H9 (cell line): Measurements from ENCODE around the gene NHP2. TPM values are rescaled to one million over a fixed set of nuclear protein-coding genes. Genes with fewer than 3 reads are reported as not detected.

Experiments used
- DNase-seq: peaks from one replicate; pipeline ENCODE4 v3.0.0-alpha.2; 2017
- H2AFZ ChIP-seq: one replicate; pipeline ENCODE4 v1.6.1; 2013; ENCODE audit warnings: mild to moderate bottlenecking, low read length, control low read depth, moderate library complexity
- H2AK5ac ChIP-seq: 2 replicates; pipeline ENCODE4 v1.6.1; 2013; ENCODE audit warnings: low read length, control low read depth, mixed read lengths; ENCODE audit not compliant: insufficient read length
- H2BK120ac ChIP-seq: one replicate; pipeline ENCODE4 v1.6.1; 2013; ENCODE audit warnings: low read depth, mild to moderate bottlenecking, low read length, control low read depth, inconsistent platforms; ENCODE audit not compliant: poor library complexity, severe bottlenecking
- H2BK12ac ChIP-seq: 2 replicates; pipeline ENCODE4 v1.6.1; 2013; ENCODE audit warnings: low read length, control low read depth, mixed read lengths, low read depth; ENCODE audit not compliant: insufficient read length
- H2BK15ac ChIP-seq: 2 replicates; pipeline ENCODE4 v1.6.1; 2013; ENCODE audit warnings: low read depth, low read length, control low read depth
- H2BK20ac ChIP-seq: one replicate; pipeline ENCODE4 v1.6.1; 2013; ENCODE audit warnings: low read depth, mild to moderate bottlenecking, low read length, control low read depth, inconsistent platforms; ENCODE audit not compliant: poor library complexity, severe bottlenecking
- H2BK5ac ChIP-seq: 2 replicates; pipeline ENCODE4 v1.6.1; 2013; ENCODE audit warnings: low read length, control low read depth, mixed read lengths; ENCODE audit not compliant: insufficient read length
- H3K14ac ChIP-seq: 2 replicates; pipeline ENCODE4 v1.6.1; 2013; ENCODE audit warnings: low read length, control low read depth; ENCODE audit not compliant: insufficient read depth
- H3K18ac ChIP-seq: 2 replicates; pipeline ENCODE4 v1.6.1; 2013; ENCODE audit warnings: low read depth, mild to moderate bottlenecking, mixed read lengths, low read length, control low read depth; ENCODE audit not compliant: insufficient read length
- H3K23ac ChIP-seq: 2 replicates; pipeline ENCODE4 v1.6.1; 2013; ENCODE audit warnings: low read length, control low read depth, mixed read lengths, low read depth; ENCODE audit not compliant: insufficient read length
- H3K23me2 ChIP-seq: 2 replicates; pipeline ENCODE4 v1.6.1; 2013; ENCODE audit warnings: low read depth, mild to moderate bottlenecking, mixed read lengths, low read length, control low read depth; ENCODE audit not compliant: insufficient read length, poor library complexity, severe bottlenecking
- H3K27ac ChIP-seq: 2 replicates; pipeline ENCODE4 v1.5.1; 2013; ENCODE audit warnings: low read length, control low read depth, mixed read lengths, low read depth; ENCODE audit not compliant: insufficient read length
- H3K27me3 ChIP-seq: 2 replicates; pipeline ENCODE4 v1.6.1; 2013; ENCODE audit warnings: low read length, control low read depth, inconsistent platforms; ENCODE audit not compliant: insufficient read depth
- H3K4ac ChIP-seq: 2 replicates; pipeline ENCODE4 v1.6.1; 2013; ENCODE audit warnings: low read depth, mild to moderate bottlenecking, control low read depth, inconsistent platforms, low read length, moderate library complexity
- H3K4me1 ChIP-seq: 2 replicates; pipeline ENCODE4 v1.6.1; 2013; ENCODE audit warnings: low read length, control low read depth, inconsistent platforms; ENCODE audit not compliant: insufficient read depth
- H3K4me2 ChIP-seq: 2 replicates; pipeline ENCODE4 v1.6.1; 2013; ENCODE audit warnings: low read length, control low read depth, mixed read lengths; ENCODE audit not compliant: insufficient read length, insufficient read depth
- H3K56ac ChIP-seq: 2 replicates; pipeline ENCODE4 v1.6.1; 2013; ENCODE audit warnings: low read depth, mild to moderate bottlenecking, mixed read lengths, low read length, control low read depth; ENCODE audit not compliant: insufficient read length
- H3K79me1 ChIP-seq: 2 replicates; pipeline ENCODE4 v1.6.1; 2013; ENCODE audit warnings: low read depth, mild to moderate bottlenecking, moderate library complexity, low read length, control low read depth, inconsistent platforms; ENCODE audit not compliant: insufficient read depth, poor library complexity, severe bottlenecking
- H3K79me2 ChIP-seq: 2 replicates; pipeline ENCODE4 v1.6.1; 2013; ENCODE audit warnings: low read length, control low read depth, inconsistent platforms; ENCODE audit not compliant: insufficient read depth
- H3K9ac ChIP-seq: 2 replicates; pipeline ENCODE4 v1.6.1; 2013; ENCODE audit warnings: low read length, control low read depth, mixed read lengths; ENCODE audit not compliant: insufficient read length; ENCODE audit errors: extremely low read depth
- H3K9me3 ChIP-seq: one replicate; pipeline ENCODE4 v1.6.1; 2013; ENCODE audit warnings: low read depth, low read length, inconsistent platforms; ENCODE audit not compliant: control insufficient read depth
- H3T11ph ChIP-seq: one replicate; pipeline ENCODE4 v1.6.1; 2013; ENCODE audit warnings: mild to moderate bottlenecking, low read length, control low read depth, inconsistent platforms
- H4K20me1 ChIP-seq: one replicate; pipeline ENCODE4 v1.6.1; 2013; ENCODE audit not compliant: control insufficient read depth, insufficient read length, insufficient read depth
- H4K5ac ChIP-seq: 2 replicates; pipeline ENCODE4 v1.6.1; 2013; ENCODE audit warnings: low read depth, mild to moderate bottlenecking, mixed read lengths, low read length, control low read depth; ENCODE audit not compliant: insufficient read length
- H4K8ac ChIP-seq: replicated peaks from 2 replicates; pipeline ENCODE4 v1.6.1; 2013; ENCODE audit warnings: low read length, control low read depth, mixed read lengths, low read depth; ENCODE audit not compliant: insufficient read length
- H4K91ac ChIP-seq: 2 replicates; pipeline ENCODE4 v1.6.1; 2013; ENCODE audit warnings: low read depth, mild to moderate bottlenecking, moderate library complexity, mixed read lengths, low read length, control low read depth; ENCODE audit not compliant: insufficient read length
- H3K27ac Mint-ChIP-seq, 3 experiments: 2 replicates in 2 of 3; 3 replicates in 1 of 3; pipeline ENCODE4 v1.8.0; 2020 to 2021; ENCODE audit warnings: mixed read lengths in 3 of 3, mild to moderate bottlenecking in 1 of 3, moderate library complexity in 1 of 3
- H3K27me3 Mint-ChIP-seq: 2 replicates; pipeline ENCODE4 v1.8.0; 2021; ENCODE audit warnings: low read depth, mild to moderate bottlenecking, moderate library complexity, mixed read lengths
- H3K36me3 Mint-ChIP-seq, 3 experiments: 2 replicates in 2 of 3; 3 replicates in 1 of 3; pipeline ENCODE4 v1.8.0; 2020 to 2021; ENCODE audit warnings: low read depth in 3 of 3, mixed read lengths in 3 of 3; ENCODE audit not compliant: insufficient read depth in 1 of 3
- H3K4me1 Mint-ChIP-seq, 2 experiments: 2 replicates each; pipeline ENCODE4 v1.8.0; 2020; ENCODE audit warnings: mixed read lengths in 2 of 2
- H3K4me3 Mint-ChIP-seq, 2 experiments: 2 replicates in 1 of 2; 3 replicates in 1 of 2; pipeline ENCODE4 v1.8.0; 2020 to 2021; ENCODE audit warnings: mild to moderate bottlenecking in 2 of 2, mixed read lengths in 2 of 2, moderate library complexity in 1 of 2
- H3K9me3 Mint-ChIP-seq, 2 experiments: 2 replicates in 1 of 2; 3 replicates in 1 of 2; pipeline ENCODE4 v1.8.0; 2020; ENCODE audit warnings: mild to moderate bottlenecking in 2 of 2, mixed read lengths in 2 of 2, moderate library complexity in 1 of 2
- CTCF ChIP-seq: fragments of 200-600 bp; sonication (generic); conservative IDR thresholded peaks from 3 replicates; pipeline ENCODE4 v1.8.0; 2021; ENCODE audit warnings: antibody characterized with exemption, mild to moderate bottlenecking
- WGBS: extraction: QIAGEN DNeasy Blood & Tissue Kit; methylation state at CpG from one replicate; pipeline ENCODE4 v1.1.7; 2013; ENCODE audit warnings: missing lambda C conversion rate, low lambda C conversion rate, mixed read lengths; ENCODE audit not compliant: insufficient read length; ENCODE audit errors: extremely low coverage; 5-methylcytosine and 5-hydroxymethylcytosine counted together
- total RNA-seq: library from RNA; stranded (reverse); gene quantifications from 2 replicates; pipeline ENCODE4 v1.2.1, GENCODE V29; 2021

NHP2 gene
- total RNA-seq, 1 experiment from 2014 or later = 232 TPM

GRCh38 chr5:178176791-178177190 lies 23.1 kb upstream of the NHP2 start:
- H3K36me3 Mint-ChIP-seq = peaks cover 0 to 9% (median 6%) of the 10 kb centered on the region in 3 experiments; a peak in 4 of 7 replicates
- Histone ChIP-seq H3K9me3 (no peaks in the 10 kb centered on the region), H3T11ph (no peak overlapping the region), H2BK20ac (no peak overlapping the region), H3K4ac (no peak overlapping the region), H3K4me2 (no peak overlapping the region), H2AFZ (no peak overlapping the region), H4K8ac (no peak overlapping the region), H3K23me2 (no peaks in the 10 kb centered on the region), H3K27me3 (no peaks in the 10 kb centered on the region), H2BK120ac (no peak overlapping the region), H3K56ac (no peak overlapping the region), H3K14ac (no peak overlapping the region), H3K18ac (no peak overlapping the region), H3K4me1 (peaks cover 4% of the 10 kb centered on the region; the same call in 1 of the 2 replicates), H4K91ac (no peak overlapping the region), H3K27ac (no peak overlapping the region), H3K79me2 (no peaks in the 10 kb centered on the region), H3K23ac (no peak overlapping the region), H2AK5ac (no peak overlapping the region), H2BK5ac (no peak overlapping the region), H4K20me1 (peaks cover 3% of the 10 kb centered on the region), H3K79me1 (no peaks in the 10 kb centered on the region), H2BK12ac (peak overlapping the region; percentile 35), H3K9ac (no peak overlapping the region), H2BK15ac (no peak overlapping the region), H4K5ac (no peak overlapping the region)
- peak overlapping the region in 1 of 3 experiments; percentile 10; a peak in 1 of 7 replicates for H3K27ac Mint-ChIP-seq
- WGBS = no CpG with 5 or more reads among the region's 6 CpGs
- H3K27me3 Mint-ChIP-seq = no peaks in the 10 kb centered on the region
- peaks cover 5 to 9% of the 10 kb centered on the region in 2 experiments for H3K9me3 Mint-ChIP-seq
- no peak for DNase-seq
- no peak for TF ChIP-seq CTCF
- H3K4me3 Mint-ChIP-seq = no peak overlapping the region; a peak in 1 of 5 replicates
- H3K4me1 Mint-ChIP-seq = peaks cover 24% of the 10 kb centered on the region in 2 experiments
